SU-DHL-6 (cell line): ENCODE data around the gene BNIP2.
"Not testable (repeated sequence)": the region's sequence is repeated elsewhere in the genome, so short reads cannot be mapped to it uniquely, and the experiment has no call there.

ENCODE experiments used
- CTCF ChIP-seq: fragments of 200-600 bp; sonication (generic); IDR thresholded peaks from one replicate; pipeline ENCODE4 v1.5.1; 2017; ENCODE audit warnings: antibody characterized with exemption, mild to moderate bottlenecking, low read length, moderate library complexity; ENCODE audit not compliant: insufficient read depth, poor library complexity, severe bottlenecking
- EZH2phosphoT487 ChIP-seq: fragments of 200-600 bp; sonication (generic), shearing (Covaris generic); conservative IDR thresholded peaks from 2 replicates; pipeline ENCODE4 v1.6.1; 2018; ENCODE audit warnings: mild to moderate bottlenecking, antibody characterized with exemption, low read length, moderate library complexity, mixed read lengths

GRCh38 chr15:59645812-59646211 lies 43.3 kb downstream of the BNIP2 start:
- not testable (repeated sequence) for TF ChIP-seq CTCF, EZH2phosphoT487
